ENCODE measurements around the gene AKR1B15.
A peak's percentile ranks its signal among the peaks of the same experiment; 100 is the strongest.
"Not testable (repeated sequence)": the region's sequence is repeated elsewhere in the genome, so short reads cannot be mapped to it uniquely, and the experiment has no call there.

AKR1B15 gene

GRCh38 chr7:134565643-134566136 is 16.8 kb downstream of the AKR1B15 start:
- DNase-seq: no peak

GRCh38 chr7:134567368-134567767 is 18.5 kb downstream of the AKR1B15 start:
- no peak for DNase-seq

- DNase-seq: not testable (repeated sequence)
Measured at GRCh38 chr7:134569962-134570361, 21.1 kb downstream of the AKR1B15 start.

GRCh38 chr7:134571101-134571500 is 22.2 kb downstream of the AKR1B15 start:
- DNase-seq: no peak

GRCh38 chr7:134571746-134572461 is 23.0 kb downstream of the AKR1B15 start:
- DNase-seq: no peak

- DNase-seq: no peak
Measured at GRCh38 chr7:134574322-134574721, 25.4 kb downstream of the AKR1B15 start.

GRCh38 chr7:134584290-134584689 is 35.4 kb downstream of the AKR1B15 start:
- DNase-seq: no peak

GRCh38 chr7:134585897-134586296 is 37.0 kb downstream of the AKR1B15 start:
- DNase-seq: no peak

- no peak for DNase-seq
Measured at GRCh38 chr7:134587750-134588149, 38.8 kb downstream of the AKR1B15 start.

GRCh38 chr7:134589491-134589941 is 40.6 kb downstream of the AKR1B15 start:
- no peak for DNase-seq

- no peak for DNase-seq
Measured at GRCh38 chr7:134593530-134594392, 44.9 kb downstream of the AKR1B15 start.

- DNase-seq: no peak
Measured at GRCh38 chr7:134594877-134595276, 46.0 kb downstream of the AKR1B15 start.

- DNase-seq: peak; percentile 18 to 58
Measured at GRCh38 chr7:134599371-134599770, 50.5 kb downstream of the AKR1B15 start.

GRCh38 chr7:134601459-134601858 is 52.5 kb downstream of the AKR1B15 start:
- no peak for DNase-seq

- no peak for DNase-seq
Measured at GRCh38 chr7:134602881-134603451, 54.1 kb downstream of the AKR1B15 start.

- DNase-seq: peak in 1 of 2 experiments; percentile 49
Measured at GRCh38 chr7:134605978-134606923, 57.3 kb downstream of the AKR1B15 start.

- DNase-seq: no peak
Measured at GRCh38 chr7:134611611-134612151, 62.8 kb downstream of the AKR1B15 start.

- no peak for DNase-seq
Measured at GRCh38 chr7:134612197-134612596, 63.3 kb downstream of the AKR1B15 start.

GRCh38 chr7:134613623-134614347 is 64.9 kb downstream of the AKR1B15 start:
- DNase-seq: no peak

GRCh38 chr7:134616611-134617010 is 67.7 kb downstream of the AKR1B15 start:
- no peak for DNase-seq
